Adipose tissue (tissue), 3 donors: ENCODE data around the gene KNCN. TPM values are rescaled to one million over a fixed set of nuclear protein-coding genes. Genes with fewer than 3 reads are reported as not detected.

Source experiments
- H3K27ac ChIP-seq: one replicate; pipeline ENCODE4 v1.5.1; 2013; ENCODE audit warnings: low read depth, low read length
- WGBS, 3 donors: extraction: QIAGEN DNeasy Blood & Tissue Kit; methylation state at CpG; one replicate each; pipeline ENCODE4 v1.1.7; 2013; 5-methylcytosine and 5-hydroxymethylcytosine counted together
- polyA plus RNA-seq, 3 donors: library from polyadenylated mRNA; stranded (reverse); fragments of 200-250 nt; gene quantifications; one replicate each; pipeline ENCODE4 v1.2.3, GENCODE V29; 2013
- donor health status: healthy with polysubstance abuse.
- donor health status: Bipolar disorder and iron deficiency.
- donor health status: healthy.

The KNCN gene
- polyA plus RNA-seq, 3 donors: not detected

GRCh38 chr1:46516200-46516950, 35.1 kb downstream of the KNCN start:
- WGBS, 3 donors: 42 to 68% (median 65%) methylated on average over 12 of the region's 12 CpGs
- H3K27ac ChIP-seq: no peak overlapping the region

- WGBS, 3 donors: 92 to 93% (median 93%) methylated on average over 6 of the region's 6 CpGs
- H3K27ac ChIP-seq: no peak overlapping the region
Observed at GRCh38 chr1:46515576-46515975, 35.9 kb downstream of the KNCN start.

- H3K27ac ChIP-seq: no peak overlapping the region
- 60 to 74% (median 67%) methylated on average over 5 of the region's 5 CpGs for WGBS, 3 donors
Observed at GRCh38 chr1:46513536-46513935, 37.9 kb downstream of the KNCN start.

GRCh38 chr1:46512792-46513190, 38.7 kb downstream of the KNCN start:
- WGBS, 3 donors: 59 to 71% (median 70%) methylated on average over 6 of the region's 6 CpGs
- H3K27ac ChIP-seq: no peak overlapping the region

- WGBS, 3 donors: 82 to 88% (median 83%) methylated on average over 23 of the region's 23 CpGs
- H3K27ac ChIP-seq: no peak overlapping the region
Observed at GRCh38 chr1:46512135-46512791, 39.2 kb downstream of the KNCN start.

GRCh38 chr1:46510998-46511365, 40.5 kb downstream of the KNCN start:
- WGBS, 3 donors: 67 to 82% (median 77%) methylated on average over 8 of the region's 8 CpGs
- no peak overlapping the region for H3K27ac ChIP-seq

GRCh38 chr1:46510341-46510997, 41.0 kb downstream of the KNCN start:
- 90 to 96% (median 93%) methylated on average over 19 of the region's 19 CpGs for whole genome bisulfite sequencing, 3 donors
- H3K27ac ChIP-seq: no peak overlapping the region

- 77 to 79% (median 78%) methylated on average over 5 of the region's 5 CpGs for WGBS, 3 donors
- H3K27ac ChIP-seq: no peak overlapping the region
Observed at GRCh38 chr1:46508757-46509156, 42.7 kb downstream of the KNCN start.

- 82 to 85% (median 82%) methylated on average over 17 of the region's 17 CpGs for WGBS, 3 donors
- no peak overlapping the region for H3K27ac ChIP-seq
Observed at GRCh38 chr1:46506470-46507219, 44.8 kb downstream of the KNCN start.

GRCh38 chr1:46503421-46503820, 48.0 kb downstream of the KNCN start:
- no peak overlapping the region for H3K27ac ChIP-seq
- WGBS, 3 donors: 62 to 69% (median 63%) methylated on average over 4 of the region's 4 CpGs

GRCh38 chr1:46501528-46501927, 49.9 kb downstream of the KNCN start:
- WGBS, 3 donors: 90 to 96% (median 93%) methylated on average over 3 of the region's 3 CpGs
- no peak overlapping the region for H3K27ac ChIP-seq

GRCh38 chr1:46497665-46498064, 53.8 kb downstream of the KNCN start:
- H3K27ac ChIP-seq: no peak overlapping the region
- WGBS, 3 donors: 84 to 93% (median 88%) methylated on average over 19 of the region's 19 CpGs

GRCh38 chr1:46497020-46497419, 54.4 kb downstream of the KNCN start:
- no peak overlapping the region for H3K27ac ChIP-seq
- 72 to 82% (median 79%) methylated on average over 3 of the region's 3 CpGs for WGBS, 3 donors

- H3K27ac ChIP-seq: no peak overlapping the region
- WGBS, 3 donors: 73 to 81% (median 75%) methylated on average over 6 of the region's 6 CpGs
Observed at GRCh38 chr1:46496505-46496904, 54.9 kb downstream of the KNCN start.

GRCh38 chr1:46495778-46496177, 55.7 kb downstream of the KNCN start:
- no peak overlapping the region for H3K27ac ChIP-seq
- 89 to 96% (median 92%) methylated on average over 2 of the region's 2 CpGs for WGBS, 3 donors
